ENCODE data around the gene CMKLR1.

DNA sequence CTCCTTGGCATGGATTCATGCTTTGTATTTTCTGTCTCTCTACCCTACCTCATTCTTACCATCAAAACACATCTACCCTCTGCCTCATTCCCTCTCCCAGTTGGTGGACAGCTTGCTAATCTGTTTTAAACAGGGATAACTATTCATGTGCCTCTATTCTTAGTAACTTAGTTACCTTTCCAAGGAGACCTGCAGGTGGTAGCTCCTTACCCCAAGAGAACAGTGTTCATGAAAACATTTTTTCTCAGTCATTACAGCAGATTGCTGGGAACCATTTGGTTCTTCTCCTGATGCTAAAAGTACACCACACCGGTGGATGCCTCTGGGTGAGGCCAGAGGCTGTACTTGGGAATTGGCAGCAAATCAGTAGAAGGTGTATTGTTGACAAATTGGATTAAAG is 73.0 kb downstream of the CMKLR1 start:
- TF ChIP-seq, protein P1, sequence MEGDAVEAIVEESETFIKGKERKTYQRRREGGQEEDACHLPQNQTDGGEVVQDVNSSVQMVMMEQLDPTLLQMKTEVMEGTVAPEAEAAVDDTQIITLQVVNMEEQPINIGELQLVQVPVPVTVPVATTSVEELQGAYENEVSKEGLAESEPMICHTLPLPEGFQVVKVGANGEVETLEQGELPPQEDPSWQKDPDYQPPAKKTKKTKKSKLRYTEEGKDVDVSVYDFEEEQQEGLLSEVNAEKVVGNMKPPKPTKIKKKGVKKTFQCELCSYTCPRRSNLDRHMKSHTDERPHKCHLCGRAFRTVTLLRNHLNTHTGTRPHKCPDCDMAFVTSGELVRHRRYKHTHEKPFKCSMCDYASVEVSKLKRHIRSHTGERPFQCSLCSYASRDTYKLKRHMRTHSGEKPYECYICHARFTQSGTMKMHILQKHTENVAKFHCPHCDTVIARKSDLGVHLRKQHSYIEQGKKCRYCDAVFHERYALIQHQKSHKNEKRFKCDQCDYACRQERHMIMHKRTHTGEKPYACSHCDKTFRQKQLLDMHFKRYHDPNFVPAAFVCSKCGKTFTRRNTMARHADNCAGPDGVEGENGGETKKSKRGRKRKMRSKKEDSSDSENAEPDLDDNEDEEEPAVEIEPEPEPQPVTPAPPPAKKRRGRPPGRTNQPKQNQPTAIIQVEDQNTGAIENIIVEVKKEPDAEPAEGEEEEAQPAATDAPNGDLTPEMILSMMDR (IDR thresholded peaks at IDR 0.05; ENCODE audit: borderline replicate concordance, extremely low read depth, low read length, poor library complexity, severe bottlenecking), result no peak
- no peak for TF ChIP-seq EZH2 (IDR thresholded peaks at IDR 0.05; ENCODE audit: borderline replicate concordance, low read depth, low read length, severe bottlenecking)

Data from DND-41 (cell line).